IPS-18c (cell line): ENCODE measurements around the gene PTP4A2.
"Not testable (repeated sequence)": the region's sequence is repeated elsewhere in the genome, so short reads cannot be mapped to it uniquely, and the experiment has no call there.

Experiments
- H3K4me3 ChIP-seq: 2 replicates; pipeline ENCODE4 v1.7.0; 2013; ENCODE audit warnings: low read depth, mild to moderate bottlenecking, low read length, moderate library complexity; ENCODE audit not compliant: insufficient read depth
- H3K9me3 ChIP-seq: one replicate; pipeline ENCODE4 v1.6.1; 2013; ENCODE audit warnings: mild to moderate bottlenecking, low read length, moderate library complexity; ENCODE audit not compliant: control insufficient read depth, insufficient read depth

The PTP4A2 gene

DNA sequence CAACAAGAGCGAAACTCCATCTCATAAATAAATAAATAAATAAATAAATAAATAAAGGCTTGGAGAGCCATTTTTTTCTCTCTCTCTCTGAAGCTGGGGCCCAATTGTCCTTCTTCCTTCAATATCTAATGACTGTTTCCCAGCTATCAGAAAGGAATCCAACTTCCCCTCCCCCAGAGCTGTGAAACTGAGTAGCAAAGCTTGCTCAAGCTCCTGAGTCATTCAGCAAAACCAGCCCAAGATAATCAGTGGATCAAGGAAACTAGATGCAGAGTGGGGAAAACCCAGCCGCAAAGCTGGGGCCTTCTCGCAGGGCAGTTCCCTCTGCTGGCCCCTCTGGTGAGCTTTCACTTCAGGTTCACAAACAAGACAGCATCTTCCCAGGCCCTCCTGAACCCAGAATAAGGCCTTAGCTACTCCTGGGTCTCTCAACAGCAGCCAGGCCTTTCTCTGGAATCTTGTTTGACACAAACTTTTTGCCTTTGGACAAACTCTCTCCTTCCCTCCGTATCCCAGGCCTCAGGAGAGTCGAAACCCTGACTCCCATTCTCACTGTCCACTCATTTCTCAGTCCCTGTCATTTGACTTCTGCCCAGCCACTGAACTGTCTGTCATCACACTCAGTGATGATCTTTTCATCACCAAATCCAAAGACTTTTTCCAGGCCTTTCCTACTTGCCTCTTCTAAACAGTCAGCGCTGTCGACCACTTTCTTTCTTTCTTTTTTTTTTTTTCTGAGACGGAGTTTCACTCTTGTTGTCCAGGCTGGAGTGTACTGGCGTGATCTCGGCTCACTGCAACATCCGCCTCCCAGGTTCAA is 18.0 kb upstream of the PTP4A2 start:
- H3K4me3 ChIP-seq = no peak overlapping the region
- H3K9me3 ChIP-seq = no peaks in the 10 kb centered on the region

GRCh38 chr1:31954607-31955283 is 16.6 kb upstream of the PTP4A2 start:
- Histone ChIP-seq H3K4me3 (no peak overlapping the region), H3K9me3 (no peaks in the 10 kb centered on the region)

DNA sequence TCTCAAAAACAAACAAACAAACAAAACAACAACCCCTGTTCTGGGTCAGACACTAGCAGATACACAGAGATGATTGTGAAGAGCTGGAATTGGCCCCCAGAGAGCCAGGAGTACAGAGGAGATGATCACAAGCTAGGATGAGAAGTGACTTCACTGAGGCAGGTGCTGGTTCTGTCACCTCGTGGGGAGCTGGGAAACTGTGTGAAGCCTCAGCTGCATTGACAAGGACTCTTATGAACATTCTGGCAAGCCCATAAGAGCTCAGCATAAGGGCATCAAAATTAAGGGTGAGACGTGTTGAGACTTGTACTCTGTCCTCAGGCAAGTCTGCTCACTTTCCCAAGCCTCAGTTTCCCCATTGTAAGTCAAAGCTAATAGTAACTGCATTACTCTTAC is 14.7 kb upstream of the PTP4A2 start:
- Histone ChIP-seq H3K9me3 (no peaks in the 10 kb centered on the region), H3K4me3 (no peak overlapping the region)

- Histone ChIP-seq H3K4me3 (no peak overlapping the region), H3K9me3 (no peaks in the 10 kb centered on the region)
Measured at GRCh38 chr1:31951276-31951675, 13.1 kb upstream of the PTP4A2 start.

GRCh38 chr1:31949862-31950261 is 11.7 kb upstream of the PTP4A2 start:
- no peaks in the 10 kb centered on the region for H3K9me3 ChIP-seq
- H3K4me3 ChIP-seq = no peak overlapping the region

DNA sequence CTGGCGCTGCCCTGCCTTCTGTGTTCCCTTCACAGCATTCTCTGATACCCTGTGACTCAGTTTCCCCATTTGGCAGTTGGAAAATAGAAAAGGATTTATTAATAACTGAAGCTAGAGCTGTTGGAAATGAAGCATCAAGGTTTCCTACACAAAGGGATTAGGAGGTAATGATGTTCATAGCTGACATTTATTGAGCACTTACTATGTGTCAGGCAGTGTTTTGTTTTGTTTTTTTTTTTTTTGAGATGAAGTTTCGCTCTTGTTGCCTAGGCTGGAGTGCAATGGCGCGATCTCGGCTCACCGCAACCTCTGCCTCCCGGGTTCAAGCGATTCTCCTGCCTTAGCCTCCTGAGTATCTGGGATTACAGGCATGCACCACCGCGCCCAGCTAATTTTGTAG is 7.5 kb upstream of the PTP4A2 start:
- H3K9me3 ChIP-seq, H3K4me3 ChIP-seq: not testable (repeated sequence)

- peak overlapping the region; percentile 55 for H3K4me3 ChIP-seq
- no peaks in the 10 kb centered on the region for H3K9me3 ChIP-seq
Measured at GRCh38 chr1:31944205-31945089, 6.3 kb upstream of the PTP4A2 start.

- Histone ChIP-seq H3K9me3 (no peaks in the 10 kb centered on the region), H3K4me3 (peak overlapping the region; percentile 43; the same call in 1 of the 2 replicates)
Measured at GRCh38 chr1:31943546-31944184, 5.5 kb upstream of the PTP4A2 start.

GRCh38 chr1:31942061-31942460 is 3.9 kb upstream of the PTP4A2 start:
- H3K4me3 ChIP-seq, H3K9me3 ChIP-seq: not testable (repeated sequence)

GRCh38 chr1:31939484-31940329 is 1.5 kb upstream of the PTP4A2 start:
- H3K4me3 ChIP-seq = no peak overlapping the region
- no peaks in the 10 kb centered on the region for H3K9me3 ChIP-seq

- Histone ChIP-seq H3K4me3 (peak overlapping the region; percentile 91), H3K9me3 (no peaks in the 10 kb centered on the region)
Measured at GRCh38 chr1:31937300-31938183, 626 bp downstream of the PTP4A2 start.

GRCh38 chr1:31936981-31937299 is 1.2 kb downstream of the PTP4A2 start:
- peak overlapping the region; percentile 91 for H3K4me3 ChIP-seq

GRCh38 chr1:31936278-31936980 is 1.7 kb downstream of the PTP4A2 start:
- H3K9me3 ChIP-seq = no peaks in the 10 kb centered on the region
- peak overlapping the region; percentile 91 for H3K4me3 ChIP-seq

More at GRCh38 chr1:31936981-31937299, 1.2 kb downstream of the PTP4A2 start:
- no peaks in the 10 kb centered on the region for H3K9me3 ChIP-seq

DNA sequence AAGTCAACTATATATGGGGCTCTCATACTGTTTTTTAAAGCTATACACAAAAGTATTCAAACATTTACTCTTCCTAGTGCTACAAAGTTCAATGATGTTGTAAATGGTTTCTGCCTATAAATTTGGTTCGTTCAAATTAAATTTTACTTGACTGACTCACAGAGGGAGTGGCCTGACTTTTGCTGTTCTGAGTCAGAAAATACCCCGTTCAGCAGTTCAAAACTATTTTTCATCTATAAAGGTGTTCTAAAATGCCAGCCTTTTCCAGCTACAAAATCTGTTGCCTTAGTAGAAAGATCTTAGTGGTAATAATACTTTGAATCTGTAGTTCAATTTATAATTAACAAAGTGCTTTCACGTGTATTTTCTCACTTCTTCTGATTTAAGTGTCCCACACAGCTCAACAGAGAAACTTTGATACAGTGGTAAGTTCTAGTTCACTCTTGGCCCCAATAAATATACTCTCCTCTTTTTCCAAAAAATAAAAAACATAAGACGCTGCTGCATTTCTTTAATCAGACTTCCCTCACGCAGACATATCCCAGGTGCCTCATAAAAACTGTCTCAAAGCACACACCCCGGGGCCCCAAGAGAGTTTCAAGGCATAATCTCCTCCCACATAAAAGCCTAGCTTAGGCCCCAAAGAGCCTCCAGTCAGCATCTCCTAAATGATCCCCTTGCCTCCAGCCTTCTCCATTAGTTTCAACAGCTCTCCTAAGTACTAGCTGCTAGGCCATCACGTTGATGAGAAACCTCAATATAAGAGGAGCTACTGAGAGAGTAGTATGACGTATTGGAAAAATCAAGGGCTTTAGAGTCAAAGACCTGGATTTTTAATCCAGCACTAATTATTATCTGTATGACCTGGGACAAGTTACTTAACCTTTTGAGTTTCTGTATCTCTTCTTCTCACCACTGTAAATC is 3.2 kb downstream of the PTP4A2 start:
- Histone ChIP-seq H3K9me3 (no peaks in the 10 kb centered on the region), H3K4me3 (no peak overlapping the region)
